ENCODE results near the gene KRT82.

GRCh38 chr12:52364061-52364460 lies 42.1 kb downstream of the KRT82 start:
- TF ChIP-seq CTCF (IDR thresholded peaks at IDR 0.05 in 8 of 11, conservative IDR thresholded peaks at IDR 0.05 in 3 of 11) (no peak), POLR2A (IDR thresholded peaks at IDR 0.05) (no peak)

All from spleen (tissue), 7 donors.